Measurements from ENCODE around the gene NFYC.
A peak's percentile ranks its signal among the peaks of the same experiment; 100 is the strongest.

NFYC gene

DNA sequence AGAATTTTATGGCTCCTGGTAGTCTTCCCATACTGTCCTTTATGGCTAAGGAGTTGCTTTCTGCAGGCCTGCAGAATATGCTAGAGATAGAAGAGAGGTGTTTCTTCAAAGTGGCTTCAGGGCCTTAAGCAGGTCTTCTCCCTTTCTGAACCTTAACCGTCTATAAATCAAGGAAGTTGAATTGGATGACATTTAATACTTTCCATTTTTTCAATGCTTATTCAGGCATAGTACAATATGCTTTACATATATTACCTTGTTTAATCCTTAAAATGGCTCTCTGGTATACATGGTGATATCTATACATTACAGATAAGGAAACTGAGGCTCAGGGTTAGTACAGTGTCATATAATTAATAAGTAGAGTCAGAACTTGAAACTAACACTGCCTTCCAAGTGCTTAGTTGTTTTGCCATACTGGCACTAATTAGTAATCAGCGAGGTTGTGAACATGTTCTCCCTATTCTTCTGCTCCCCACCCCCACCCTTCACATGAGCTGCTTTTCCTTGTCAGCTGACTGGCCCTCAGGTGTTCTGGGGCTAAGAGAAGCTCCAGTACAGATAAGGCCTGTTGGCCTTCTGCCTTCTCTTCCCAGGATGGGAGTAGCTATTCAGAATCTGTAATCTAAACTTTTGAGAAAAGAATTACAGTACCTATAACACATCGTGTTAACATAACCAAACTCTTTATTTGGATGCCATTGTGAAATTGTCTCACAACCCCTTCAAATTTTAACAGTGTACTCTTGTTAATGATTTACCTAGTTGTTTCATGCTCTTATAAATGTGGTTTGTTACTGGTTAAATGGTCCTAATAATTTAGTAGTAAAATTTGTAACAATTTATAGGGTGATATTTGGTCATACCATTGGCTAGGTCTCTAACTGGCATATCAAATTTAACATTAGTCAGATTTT lies 13.6 kb downstream of the NFYC start:
- Histone ChIP-seq H3K9me3 (ENCODE audit: control insufficient read depth in 1 of 2, low read length in 2 of 2) (no peaks in the 10 kb centered on the region), H3K4me1 (ENCODE audit: control insufficient read depth in 1 of 2, insufficient read depth in 2 of 2, low read length in 2 of 2) (peaks cover 17 to 33% of the 10 kb centered on the region in 2 donors), H3K36me3 (ENCODE audit: control insufficient read depth in 1 of 2, insufficient read depth in 2 of 2, low read length in 2 of 2) (no peaks in the 10 kb centered on the region), H3K4me3 (ENCODE audit: low read depth in 1 of 2, low read length in 2 of 2) (no peak overlapping the region), H3K27ac (ENCODE audit: low read depth, low read length) (no peak overlapping the region), H3K9ac (ENCODE audit: low read depth in 1 of 2, low read length in 2 of 2) (no peak overlapping the region), H3K27me3 (ENCODE audit: control insufficient read depth in 1 of 2, insufficient read depth in 2 of 2, low read length in 2 of 2) (no peaks in the 10 kb centered on the region)

DNA sequence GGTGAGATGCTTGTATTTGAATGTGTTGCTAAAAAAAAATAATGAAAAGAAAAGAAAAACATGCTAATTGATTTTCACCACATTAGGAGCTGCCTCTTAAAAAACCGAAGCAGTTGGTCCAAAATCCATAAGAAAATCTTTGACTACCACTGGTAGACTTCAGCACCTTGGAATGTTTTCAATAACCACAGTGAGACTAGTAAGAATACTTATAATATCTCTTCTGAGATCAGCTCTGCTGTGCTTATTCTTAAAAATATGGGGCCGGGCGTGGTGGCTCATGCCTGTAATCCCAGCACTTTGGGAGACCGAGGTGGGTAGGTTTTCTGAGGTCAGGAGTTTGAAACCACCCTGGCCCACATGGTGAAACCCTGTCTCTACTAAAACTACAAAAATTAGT lies 15.1 kb downstream of the NFYC start:
- H3K4me3 ChIP-seq (ENCODE audit: low read depth in 1 of 2, low read length in 2 of 2): no peak overlapping the region

GRCh38 chr1:40708750-40709099 lies 17.2 kb downstream of the NFYC start:
- Histone ChIP-seq H3K27me3 (ENCODE audit: control insufficient read depth in 1 of 2, insufficient read depth in 2 of 2, low read length in 2 of 2) (no peaks in the 10 kb centered on the region), H3K4me3 (ENCODE audit: low read depth in 1 of 2, low read length in 2 of 2) (peak overlapping the region; percentile 80 to 92), H3K4me1 (ENCODE audit: control insufficient read depth in 1 of 2, insufficient read depth in 2 of 2, low read length in 2 of 2) (peaks cover 39 to 58% of the 10 kb centered on the region in 2 donors), H3K27ac (ENCODE audit: low read depth, low read length) (peak overlapping the region; percentile 57), H3K9me3 (ENCODE audit: control insufficient read depth in 1 of 2, low read length in 2 of 2) (no peaks in the 10 kb centered on the region), H3K9ac (ENCODE audit: low read depth in 1 of 2, low read length in 2 of 2) (peak overlapping the region; percentile 1 to 83), H3K36me3 (ENCODE audit: control insufficient read depth in 1 of 2, insufficient read depth in 2 of 2, low read length in 2 of 2) (no peaks in the 10 kb centered on the region)

More for the DNA sequence above, 15.1 kb downstream of the NFYC start:
- Histone ChIP-seq H3K4me1 (ENCODE audit: control insufficient read depth in 1 of 2, insufficient read depth in 2 of 2, low read length in 2 of 2) (peaks cover 26 to 43% of the 10 kb centered on the region in 2 donors), H3K9ac (ENCODE audit: low read depth in 1 of 2, low read length in 2 of 2) (no peak overlapping the region), H3K27me3 (ENCODE audit: control insufficient read depth in 1 of 2, insufficient read depth in 2 of 2, low read length in 2 of 2) (no peaks in the 10 kb centered on the region), H3K36me3 (ENCODE audit: control insufficient read depth in 1 of 2, insufficient read depth in 2 of 2, low read length in 2 of 2) (no peaks in the 10 kb centered on the region), H3K9me3 (ENCODE audit: control insufficient read depth in 1 of 2, low read length in 2 of 2) (no peaks in the 10 kb centered on the region), H3K27ac (ENCODE audit: low read depth, low read length) (no peak overlapping the region)

- no peaks in the 10 kb centered on the region for H3K36me3 ChIP-seq (ENCODE audit: control insufficient read depth in 1 of 2, insufficient read depth in 2 of 2, low read length in 2 of 2)
- peak overlapping the region; percentile 57 for H3K27ac ChIP-seq (ENCODE audit: low read depth, low read length)
- H3K9ac ChIP-seq (ENCODE audit: low read depth in 1 of 2, low read length in 2 of 2): peak overlapping the region; percentile 65 to 83
- H3K27me3 ChIP-seq (ENCODE audit: control insufficient read depth in 1 of 2, insufficient read depth in 2 of 2, low read length in 2 of 2): no peaks in the 10 kb centered on the region
- peaks cover 39 to 57% of the 10 kb centered on the region in 2 donors for H3K4me1 ChIP-seq (ENCODE audit: control insufficient read depth in 1 of 2, insufficient read depth in 2 of 2, low read length in 2 of 2)
- H3K4me3 ChIP-seq (ENCODE audit: low read depth in 1 of 2, low read length in 2 of 2): peak overlapping the region; percentile 80 to 92
- no peaks in the 10 kb centered on the region for H3K9me3 ChIP-seq (ENCODE audit: control insufficient read depth in 1 of 2, low read length in 2 of 2)
These were observed 17.7 kb downstream of the NFYC start for GRCh38 chr1:40709100-40709801.

GRCh38 chr1:40709802-40710278 lies 18.3 kb downstream of the NFYC start:
- H3K27ac ChIP-seq (ENCODE audit: low read depth, low read length): peak overlapping the region; percentile 24
- H3K4me3 ChIP-seq (ENCODE audit: low read depth in 1 of 2, low read length in 2 of 2): peak overlapping the region; percentile 80 to 92
- peak overlapping the region; percentile 65 to 83 for H3K9ac ChIP-seq (ENCODE audit: low read depth in 1 of 2, low read length in 2 of 2)
- peaks cover 34 to 51% of the 10 kb centered on the region in 2 donors for H3K4me1 ChIP-seq (ENCODE audit: control insufficient read depth in 1 of 2, insufficient read depth in 2 of 2, low read length in 2 of 2)
- H3K27me3 ChIP-seq (ENCODE audit: control insufficient read depth in 1 of 2, insufficient read depth in 2 of 2, low read length in 2 of 2): no peaks in the 10 kb centered on the region
- H3K36me3 ChIP-seq (ENCODE audit: control insufficient read depth in 1 of 2, insufficient read depth in 2 of 2, low read length in 2 of 2): no peaks in the 10 kb centered on the region
- H3K9me3 ChIP-seq (ENCODE audit: control insufficient read depth in 1 of 2, low read length in 2 of 2): no peaks in the 10 kb centered on the region

DNA sequence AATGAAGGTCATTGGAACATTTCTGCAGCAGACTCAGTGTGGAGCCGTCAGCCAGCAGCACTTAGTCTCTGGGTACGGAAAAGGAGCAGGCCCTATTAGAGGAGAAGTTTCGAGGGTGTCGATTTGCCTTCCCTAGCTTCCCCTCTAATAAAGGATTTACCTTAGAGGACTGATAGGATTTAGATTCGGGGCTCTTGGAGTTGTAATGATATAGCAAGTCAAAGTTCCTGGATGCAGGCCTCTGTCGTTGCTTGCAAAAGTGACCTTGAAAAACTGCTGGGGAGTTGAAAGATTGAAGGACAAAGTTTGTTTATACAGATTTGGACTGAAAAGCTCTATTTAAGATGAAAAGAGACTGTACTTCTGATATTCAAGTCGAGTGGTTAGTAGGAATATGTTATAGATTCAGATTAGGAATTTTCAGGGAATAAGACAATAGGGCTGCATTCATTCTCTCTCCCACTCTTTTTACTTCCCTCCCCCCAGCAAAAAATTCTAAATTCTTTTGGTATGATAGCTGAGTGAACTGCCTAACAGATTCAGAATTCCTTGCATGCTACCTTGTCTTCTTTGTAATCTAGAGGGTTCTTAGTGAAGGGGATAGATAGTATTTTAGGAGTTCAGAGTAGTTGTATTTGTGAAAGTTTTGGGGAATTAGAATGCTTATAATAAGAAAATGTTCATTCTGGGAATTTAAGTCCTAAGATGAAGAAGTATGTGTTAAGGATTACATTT lies 19.2 kb downstream of the NFYC start:
- H3K27me3 ChIP-seq (ENCODE audit: control insufficient read depth in 1 of 2, insufficient read depth in 2 of 2, low read length in 2 of 2): no peaks in the 10 kb centered on the region
- H3K9ac ChIP-seq (ENCODE audit: low read depth in 1 of 2, low read length in 2 of 2): peak overlapping the region; percentile 63 to 83
- H3K36me3 ChIP-seq (ENCODE audit: control insufficient read depth in 1 of 2, insufficient read depth in 2 of 2, low read length in 2 of 2): no peaks in the 10 kb centered on the region
- peak overlapping the region; percentile 80 to 92 for H3K4me3 ChIP-seq (ENCODE audit: low read depth in 1 of 2, low read length in 2 of 2)
- no peaks in the 10 kb centered on the region for H3K9me3 ChIP-seq (ENCODE audit: control insufficient read depth in 1 of 2, low read length in 2 of 2)
- peaks cover 29 to 44% of the 10 kb centered on the region in 2 donors for H3K4me1 ChIP-seq (ENCODE audit: control insufficient read depth in 1 of 2, insufficient read depth in 2 of 2, low read length in 2 of 2)
- no peak overlapping the region for H3K27ac ChIP-seq (ENCODE audit: low read depth, low read length)

- peaks cover 32 to 52% of the 10 kb centered on the region in 2 donors for H3K4me1 ChIP-seq (ENCODE audit: control insufficient read depth in 1 of 2, insufficient read depth in 2 of 2, low read length in 2 of 2)
- peak overlapping the region; percentile 58 for H3K27ac ChIP-seq (ENCODE audit: low read depth, low read length)
- H3K4me3 ChIP-seq (ENCODE audit: low read depth in 1 of 2, low read length in 2 of 2): peak overlapping the region; percentile 31 to 80
- H3K27me3 ChIP-seq (ENCODE audit: control insufficient read depth in 1 of 2, insufficient read depth in 2 of 2, low read length in 2 of 2): no peaks in the 10 kb centered on the region
- H3K9ac ChIP-seq (ENCODE audit: low read depth in 1 of 2, low read length in 2 of 2): no peak overlapping the region
- H3K36me3 ChIP-seq (ENCODE audit: control insufficient read depth in 1 of 2, insufficient read depth in 2 of 2, low read length in 2 of 2): no peaks in the 10 kb centered on the region
- H3K9me3 ChIP-seq (ENCODE audit: control insufficient read depth in 1 of 2, low read length in 2 of 2): no peaks in the 10 kb centered on the region
These were observed 20.2 kb downstream of the NFYC start for GRCh38 chr1:40711465-40712404.

GRCh38 chr1:40712405-40712944 lies 21.0 kb downstream of the NFYC start:
- Histone ChIP-seq H3K4me1 (ENCODE audit: control insufficient read depth in 1 of 2, insufficient read depth in 2 of 2, low read length in 2 of 2) (peaks cover 32 to 54% of the 10 kb centered on the region in 2 donors), H3K9ac (ENCODE audit: low read depth in 1 of 2, low read length in 2 of 2) (no peak overlapping the region), H3K9me3 (ENCODE audit: control insufficient read depth in 1 of 2, low read length in 2 of 2) (no peaks in the 10 kb centered on the region), H3K4me3 (ENCODE audit: low read depth in 1 of 2, low read length in 2 of 2) (no peak overlapping the region), H3K27ac (ENCODE audit: low read depth, low read length) (no peak overlapping the region), H3K27me3 (ENCODE audit: control insufficient read depth in 1 of 2, insufficient read depth in 2 of 2, low read length in 2 of 2) (no peaks in the 10 kb centered on the region), H3K36me3 (ENCODE audit: control insufficient read depth in 1 of 2, insufficient read depth in 2 of 2, low read length in 2 of 2) (no peaks in the 10 kb centered on the region)

GRCh38 chr1:40712997-40713396 lies 21.5 kb downstream of the NFYC start:
- H3K4me3 ChIP-seq (ENCODE audit: low read depth in 1 of 2, low read length in 2 of 2): no peak overlapping the region
- H3K4me1 ChIP-seq (ENCODE audit: control insufficient read depth in 1 of 2, insufficient read depth in 2 of 2, low read length in 2 of 2): peaks cover 32 to 53% of the 10 kb centered on the region in 2 donors
- no peaks in the 10 kb centered on the region for H3K27me3 ChIP-seq (ENCODE audit: control insufficient read depth in 1 of 2, insufficient read depth in 2 of 2, low read length in 2 of 2)
- no peaks in the 10 kb centered on the region for H3K9me3 ChIP-seq (ENCODE audit: control insufficient read depth in 1 of 2, low read length in 2 of 2)
- no peaks in the 10 kb centered on the region for H3K36me3 ChIP-seq (ENCODE audit: control insufficient read depth in 1 of 2, insufficient read depth in 2 of 2, low read length in 2 of 2)
- no peak overlapping the region for H3K9ac ChIP-seq (ENCODE audit: low read depth in 1 of 2, low read length in 2 of 2)
- H3K27ac ChIP-seq (ENCODE audit: low read depth, low read length): no peak overlapping the region
